GM18519 (cell line): Measurements from ENCODE around the gene ELP2.

Experiments used
- ATAC-seq: cut with Tn5 transposase; IDR thresholded peaks from one replicate; pipeline ENCODE4 v1.9.1; 2021; ENCODE audit warnings: mild to moderate bottlenecking, moderate library complexity; ENCODE audit not compliant: unreplicated experiment, low FRiP score

The ELP2 gene

GRCh38 chr18:36212301-36213171 is 82.8 kb downstream of the ELP2 start:
- ATAC-seq, result no peak

GRCh38 chr18:36214811-36215210 is 85.1 kb downstream of the ELP2 start:
- ATAC-seq, result no peak

GRCh38 chr18:36215577-36215976 is 85.9 kb downstream of the ELP2 start:
- no peak for ATAC-seq

- no peak for ATAC-seq
Measured at GRCh38 chr18:36217348-36217747, 87.6 kb downstream of the ELP2 start.

- ATAC-seq, result no peak
Measured at GRCh38 chr18:36229188-36229587, 99.5 kb downstream of the ELP2 start.
